Esophagus squamous epithelium (tissue), 5 donors: ENCODE measurements around the gene CAB39L. TPM values are rescaled to one million over a fixed set of nuclear protein-coding genes. Genes with fewer than 3 reads are reported as not detected.

Experiments
- DNase-seq: peaks from one replicate; lab custom pipeline; 2025; lab: John Stamatoyannopoulos, UW
- H3K27ac ChIP-seq, 4 donors: fragments of 200-600 bp; sonication (generic); one replicate each; pipeline ENCODE4 v1.5.1; 2016 to 2019; ENCODE audit warnings: mild to moderate bottlenecking in 1 of 4
- H3K27me3 ChIP-seq, 4 donors: fragments of 200-600 bp; sonication (generic); 1 replicate in 3 of 4; 2 replicates in 1 of 4; pipeline versions ENCODE4 v1.5.1 to v1.6.0; 2017 to 2021; ENCODE audit warnings: antibody characterized with exemption in 1 of 4
- H3K36me3 ChIP-seq, 3 donors: fragments of 200-600 bp; sonication (generic); one replicate each; pipeline ENCODE4 v1.5.1; 2016 to 2019
- H3K4me1 ChIP-seq, 3 donors: fragments of 200-600 bp; sonication (generic); one replicate each; pipeline ENCODE4 v1.5.1; 2017 to 2019
- H3K4me3 ChIP-seq, 4 donors: fragments of 200-600 bp; sonication (generic); 1 replicate in 3 of 4; 2 replicates in 1 of 4; pipeline ENCODE4 v1.5.1; 2016 to 2019; ENCODE audit warnings: mild to moderate bottlenecking in 2 of 4, moderate library complexity in 1 of 4
- H3K9me3 ChIP-seq, 3 donors: fragments of 200-600 bp; sonication (generic); one replicate each; pipeline ENCODE4 v1.5.1; 2016 to 2019
- CTCF ChIP-seq, 6 experiments: fragments of 450-650 bp in 4 of 6; fragments of 200-600 bp in 2 of 6; sonication (generic) in 2 of 6; IDR thresholded peaks; one replicate each; pipeline ENCODE4 v1.5.1; 2016 to 2019; ENCODE audit warnings: antibody characterized with exemption in 6 of 6, mild to moderate bottlenecking in 4 of 6, moderate library complexity in 4 of 6
- POLR2A ChIP-seq, 4 donors: fragments of 450-650 bp; IDR thresholded peaks; one replicate each; pipeline ENCODE4 v1.6.1; 2017; ENCODE audit warnings: antibody characterized with exemption in 4 of 4, mild to moderate bottlenecking in 4 of 4, moderate library complexity in 3 of 4
- WGBS, 2 donors: methylation state at CpG; one replicate each; pipeline ENCODE4 v1.1.5; 2018; 5-methylcytosine and 5-hydroxymethylcytosine counted together
- intact Hi-C: fragments of 100-400 bp; cut with DNase I; formaldehyde crosslinking; loops from one replicate; pipeline ENCODE4 v1.15.0; 2022
- total RNA-seq, 4 donors: library from RNA; depleted of rRNA; stranded (reverse); fragments of >200 nt; gene quantifications; one replicate each; pipeline ENCODE4 v1.1.0, GENCODE V29; 2016
- donor health status: DM: yes; HTN: yes; CAD: no.

The CAB39L gene
- total RNA-seq, 4 donors from 2014 or later = 16.9 to 29.2 (median 21.2) TPM

- Histone ChIP-seq H3K9me3 (no peaks in the 10 kb centered on the region), H3K27me3 (no peaks in the 10 kb centered on the region), H3K4me3 (no peak overlapping the region), H3K4me1 (peaks cover 0 to 12% (median 0%) of the 10 kb centered on the region in 3 donors), H3K36me3 (peaks cover 0 to 30% (median 0%) of the 10 kb centered on the region in 3 donors), H3K27ac (peak overlapping the region in 3 of 4 donors; percentile 11 to 64 (median 53))
- intact Hi-C loops = no loop called here
- no peak for DNase-seq
- TF ChIP-seq CTCF (IDR thresholded peaks at IDR 0.05) (no peak), POLR2A (IDR thresholded peaks at IDR 0.05) (no peak)
Observed at GRCh38 chr13:49319551-49319950, 124.3 kb downstream of the CAB39L start.

GRCh38 chr13:49315756-49316482, 127.9 kb downstream of the CAB39L start:
- WGBS, 2 donors = 85 to 96% methylated on average over 5 of the region's 5 CpGs
- intact Hi-C loops = no loop called here
- TF ChIP-seq POLR2A (IDR thresholded peaks at IDR 0.05) (no peak), CTCF (IDR thresholded peaks at IDR 0.05) (no peak)

GRCh38 chr13:49315036-49315565, 128.8 kb downstream of the CAB39L start:
- H3K36me3 ChIP-seq = peaks cover 0 to 30% (median 0%) of the 10 kb centered on the region in 3 donors
- intact Hi-C loops = no loop called here
- H3K27ac ChIP-seq = peak overlapping the region; percentile 46 to 90 (median 80)
- no peaks in the 10 kb centered on the region for H3K9me3 ChIP-seq
- TF ChIP-seq CTCF (IDR thresholded peaks at IDR 0.05) (no peak), POLR2A (IDR thresholded peaks at IDR 0.05) (no peak)
- no peak for DNase-seq
- 96 to 100% methylated on average over 1 to 3 of the region's 3 CpGs for WGBS, 2 donors
- peaks cover 0 to 25% (median 9%) of the 10 kb centered on the region in 3 donors for H3K4me1 ChIP-seq
- H3K4me3 ChIP-seq = no peak overlapping the region
- H3K27me3 ChIP-seq = no peaks in the 10 kb centered on the region

More at GRCh38 chr13:49315756-49316482, 127.9 kb downstream of the CAB39L start:
- Histone ChIP-seq H3K36me3 (peaks cover 0 to 22% (median 0%) of the 10 kb centered on the region in 3 donors), H3K27me3 (no peaks in the 10 kb centered on the region), H3K4me3 (no peak overlapping the region), H3K9me3 (no peaks in the 10 kb centered on the region), H3K4me1 (peaks cover 0 to 24% (median 9%) of the 10 kb centered on the region in 3 donors), H3K27ac (no peak overlapping the region)
- no peak for DNase-seq

GRCh38 chr13:49314344-49314882, 129.5 kb downstream of the CAB39L start:
- Histone ChIP-seq H3K4me3 (peak overlapping the region in 1 of 4 donors; percentile 31), H3K36me3 (peaks cover 0 to 37% (median 0%) of the 10 kb centered on the region in 3 donors), H3K27me3 (no peaks in the 10 kb centered on the region), H3K9me3 (no peaks in the 10 kb centered on the region), H3K4me1 (peaks cover 0 to 31% (median 13%) of the 10 kb centered on the region in 3 donors), H3K27ac (peak overlapping the region; percentile 46 to 90 (median 80))
- intact Hi-C loops = no loop called here
- WGBS, 2 donors = 70 to 72% methylated on average over 6 of the region's 6 CpGs
- no peak for TF ChIP-seq CTCF (IDR thresholded peaks at IDR 0.05)
- no peak for TF ChIP-seq POLR2A (IDR thresholded peaks at IDR 0.05)
- DNase-seq = no peak

- 88 to 94% methylated on average over 6 of the region's 6 CpGs for WGBS, 2 donors
- H3K27ac ChIP-seq = no peak overlapping the region
- TF ChIP-seq POLR2A (IDR thresholded peaks at IDR 0.05) (no peak), CTCF (IDR thresholded peaks at IDR 0.05) (no peak)
- no peak overlapping the region for H3K4me3 ChIP-seq
- H3K36me3 ChIP-seq = peaks cover 0 to 29% (median 0%) of the 10 kb centered on the region in 3 donors
- H3K4me1 ChIP-seq = peaks cover 9 to 52% (median 32%) of the 10 kb centered on the region in 3 donors
- intact Hi-C loops = no loop called here
- no peak for DNase-seq
- no peaks in the 10 kb centered on the region for H3K9me3 ChIP-seq
- H3K27me3 ChIP-seq = no peaks in the 10 kb centered on the region
Observed at GRCh38 chr13:49311816-49312215, 132.0 kb downstream of the CAB39L start.
